NCI-H2029 treated with DMSO at 0.1 percent for 48 hours (cell line): ENCODE measurements around the gene PPP4C.

Experiments used
- DNase-seq: peaks from one replicate; lab custom pipeline; 2025; lab: John Stamatoyannopoulos, UW

PPP4C gene

GRCh38 chr16:30054959-30055553, 20.7 kb upstream of the PPP4C start:
- DNase-seq, result no peak

- DNase-seq, result no peak
Observed at GRCh38 chr16:30060346-30060745, 15.4 kb upstream of the PPP4C start.

- no peak for DNase-seq
Observed at GRCh38 chr16:30060836-30061554, 14.8 kb upstream of the PPP4C start.

GRCh38 chr16:30063278-30063892, 12.4 kb upstream of the PPP4C start:
- no peak for DNase-seq

- no peak for DNase-seq
Observed at GRCh38 chr16:30063893-30064728, 11.7 kb upstream of the PPP4C start.

- no peak for DNase-seq
Observed at GRCh38 chr16:30064729-30065101, 11.1 kb upstream of the PPP4C start.

- peak; percentile 88 for DNase-seq
Observed at GRCh38 chr16:30065102-30065942, 10.5 kb upstream of the PPP4C start, which contains the start of gene ALDOA. Gene ALDOA (plus strand): TSS chr16:30065760. CDS start chr16:30066898, 1,138 bp downstream.

- no peak for DNase-seq
Observed at GRCh38 chr16:30065943-30066760, 9.6 kb upstream of the PPP4C start.

- DNase-seq, result no peak
Observed at GRCh38 chr16:30066761-30067583, 8.8 kb upstream of the PPP4C start.

- no peak for DNase-seq
Observed at GRCh38 chr16:30067584-30067916, 8.2 kb upstream of the PPP4C start.

GRCh38 chr16:30068333-30068732, 7.5 kb upstream of the PPP4C start:
- no peak for DNase-seq

- no peak for DNase-seq
Observed at GRCh38 chr16:30068750-30069610, 6.8 kb upstream of the PPP4C start.

GRCh38 chr16:30069611-30070462, 6.0 kb upstream of the PPP4C start:
- no peak for DNase-seq

GRCh38 chr16:30070490-30070889, 5.3 kb upstream of the PPP4C start:
- no peak for DNase-seq

- DNase-seq, result no peak
Observed at GRCh38 chr16:30076276-30076791, 540 bp downstream of the PPP4C start.

- DNase-seq, result no peak
Observed at GRCh38 chr16:30077656-30078055, 1.9 kb downstream of the PPP4C start.

GRCh38 chr16:30078744-30079143, 3.0 kb downstream of the PPP4C start:
- DNase-seq, result no peak

GRCh38 chr16:30079480-30079879, 3.7 kb downstream of the PPP4C start:
- no peak for DNase-seq
